ENCODE results near the gene FRS3. TPM values are rescaled to one million over a fixed set of nuclear protein-coding genes. Genes with fewer than 3 reads are reported as not detected.

Gene FRS3
- total and polyA plus RNA-seq, 2 of the 8 experiments (the other 6 are each of a cell fraction or from before 2014, with no cell fraction given) = 3.4 to 4.4 TPM

DNA sequence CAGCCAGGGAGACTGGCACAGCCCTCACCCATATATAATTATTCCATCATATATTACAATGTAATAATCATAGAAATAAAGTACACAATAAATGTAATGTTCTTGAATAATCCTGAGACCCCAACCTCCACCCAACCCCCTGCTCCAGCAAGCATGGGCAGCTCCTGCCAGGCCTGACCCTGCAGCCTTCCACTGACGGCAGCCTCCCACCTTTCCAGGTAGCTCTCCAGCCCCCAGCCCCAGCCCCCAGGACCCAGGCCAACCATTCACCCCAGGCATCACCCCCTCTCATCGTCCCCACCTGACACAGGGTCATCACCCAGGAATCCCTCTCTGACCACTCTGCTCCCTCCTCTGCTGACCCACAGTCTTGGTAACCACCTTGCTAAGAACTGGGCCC lies 58.9 kb downstream of the FRS3 start:
- H4K91ac ChIP-seq (replicated peaks; ENCODE audit: insufficient read length, low read length) = no peak overlapping the region
- no peak overlapping the region for H2AK5ac ChIP-seq (ENCODE audit: low read depth, low read length)
- H3K23me2 ChIP-seq (ENCODE audit: low read depth, low read length) = no peaks in the 10 kb centered on the region; the same call in 1 of the 2 replicates
- H4K8ac ChIP-seq (ENCODE audit: extremely low read depth, insufficient read depth, low read length) = no peak overlapping the region
- no peak overlapping the region for H3K4me2 ChIP-seq (ENCODE audit: insufficient read depth in 1 of 2, low read depth in 2 of 2, low read length in 2 of 2)
- H3K4me3 ChIP-seq (ENCODE audit: extremely low read depth in 1 of 4, insufficient read depth in 2 of 4, low read depth in 3 of 4, low read length in 4 of 4) = no peak overlapping the region
- no peak overlapping the region for H2BK5ac ChIP-seq (ENCODE audit: low read depth, low read length)
- H2BK12ac ChIP-seq (ENCODE audit: low read depth, low read length) = no peak overlapping the region
- POLR2A ChIA-PET (ENCODE audit: partially characterized antibody) = no interaction called here
- no peaks in the 10 kb centered on the region; a peak in 1 of 7 replicates for H3K27me3 ChIP-seq (replicated peaks in 1 of 4; ENCODE audit: control insufficient read depth in 3 of 4, extremely low read depth in 1 of 4, insufficient read depth in 3 of 4, low read length in 3 of 4)
- H3K23ac ChIP-seq (ENCODE audit: insufficient read length) = no peak overlapping the region
- FAIRE-seq (no peak), DNase-seq (ENCODE audit: low read depth in 1 of 2, low spot score in 2 of 2) (no peak)
- peaks cover 0 to 10% (median 5%) of the 10 kb centered on the region in 4 experiments; a peak in 4 of 7 replicates for H3K4me1 ChIP-seq (replicated peaks in 1 of 4; ENCODE audit: control insufficient read depth in 3 of 4, insufficient read depth in 4 of 4, low read length in 3 of 4)
- TF ChIP-seq HDAC2 (IDR thresholded peaks at IDR 0.05; ENCODE audit: borderline replicate concordance in 1 of 2, low read depth in 2 of 2, low read length in 2 of 2) (no peak), CBX8 (IDR thresholded peaks at IDR 0.05; ENCODE audit: borderline replicate concordance, low read depth, low read length) (no peak), GABPA (IDR thresholded peaks at IDR 0.05; ENCODE audit: borderline replicate concordance, insufficient read depth, low read length) (no peak), POLR2AphosphoS5 (IDR thresholded peaks at IDR 0.05; ENCODE audit: low read depth, low read length) (no peak)
- no peak overlapping the region for H2BK15ac ChIP-seq (ENCODE audit: low read length)
- no peaks in the 10 kb centered on the region for H3K79me1 ChIP-seq (ENCODE audit: low read depth, low read length)
- no peak overlapping the region for H2BK120ac ChIP-seq (replicated peaks; ENCODE audit: low read depth, low read length)
- no peak overlapping the region for H2BK20ac ChIP-seq (ENCODE audit: low read length)
- H2AFZ ChIP-seq (ENCODE audit: low read length) = no peak overlapping the region
- WGBS, 2 experiments (ENCODE audit: extremely low coverage in 1 of 2, insufficient coverage in 1 of 2, insufficient read length in 1 of 2, insufficient replicate concordance in 2 of 2, low coverage in 1 of 2, low lambda C conversion rate in 2 of 2, missing lambda C conversion rate in 1 of 2) = 80% methylated on average over 2 of the region's 2 CpGs; no CpG with 5 or more reads in 1 of the 2 experiments
- H3K9ac ChIP-seq (replicated peaks in 1 of 4; ENCODE audit: extremely low read depth in 1 of 4, low read depth in 3 of 4, low read length in 3 of 4) = no peak overlapping the region
- no peak overlapping the region for H3K4ac ChIP-seq (replicated peaks; ENCODE audit: insufficient read length, low read depth, low read length)
- no peaks in the 10 kb centered on the region for H3K36me3 ChIP-seq (ENCODE audit: control insufficient read depth in 2 of 4, insufficient read depth in 4 of 4, low read length in 3 of 4)
- no peak overlapping the region for H4K5ac ChIP-seq (ENCODE audit: insufficient read length, low read depth, low read length)
- H3K14ac ChIP-seq (ENCODE audit: insufficient read length) = no peak overlapping the region
- CTCF ChIA-PET (ENCODE audit: partially characterized antibody) = interaction anchor here (0.6 to 10.4 kb wide), 5 partner anchors 12 to 352 kb away, joined by 3 to 99 read pairs (median 7); no protein-coding TSS in a partner anchor
- no peak overlapping the region for H3K27ac ChIP-seq (ENCODE audit: low read depth, low read length)
- no peaks in the 10 kb centered on the region for H3K79me2 ChIP-seq (ENCODE audit: control insufficient read depth in 1 of 2, insufficient read depth in 2 of 2, low read length in 2 of 2)
- no peak overlapping the region for H3K56ac ChIP-seq (replicated peaks; ENCODE audit: insufficient read length, low read depth, low read length)
- H3K18ac ChIP-seq (ENCODE audit: extremely low read depth, low read length) = no peak overlapping the region
- no peaks in the 10 kb centered on the region for H3K9me3 ChIP-seq (ENCODE audit: insufficient read depth in 2 of 2, low read depth in 1 of 2, low read length in 1 of 2)
- H4K20me1 ChIP-seq (replicated peaks in 1 of 2; ENCODE audit: control insufficient read depth in 1 of 2, insufficient read depth in 2 of 2, low read length in 2 of 2) = peaks cover 0 to 1% of the 10 kb centered on the region in 2 experiments
